ENCODE measurements around the gene PDK2. TPM values are rescaled to one million over a fixed set of nuclear protein-coding genes. Genes with fewer than 3 reads are reported as not detected.

Gene PDK2
- total RNA-seq, 1 donor from 2014 or later, result 12.6 TPM

DNA sequence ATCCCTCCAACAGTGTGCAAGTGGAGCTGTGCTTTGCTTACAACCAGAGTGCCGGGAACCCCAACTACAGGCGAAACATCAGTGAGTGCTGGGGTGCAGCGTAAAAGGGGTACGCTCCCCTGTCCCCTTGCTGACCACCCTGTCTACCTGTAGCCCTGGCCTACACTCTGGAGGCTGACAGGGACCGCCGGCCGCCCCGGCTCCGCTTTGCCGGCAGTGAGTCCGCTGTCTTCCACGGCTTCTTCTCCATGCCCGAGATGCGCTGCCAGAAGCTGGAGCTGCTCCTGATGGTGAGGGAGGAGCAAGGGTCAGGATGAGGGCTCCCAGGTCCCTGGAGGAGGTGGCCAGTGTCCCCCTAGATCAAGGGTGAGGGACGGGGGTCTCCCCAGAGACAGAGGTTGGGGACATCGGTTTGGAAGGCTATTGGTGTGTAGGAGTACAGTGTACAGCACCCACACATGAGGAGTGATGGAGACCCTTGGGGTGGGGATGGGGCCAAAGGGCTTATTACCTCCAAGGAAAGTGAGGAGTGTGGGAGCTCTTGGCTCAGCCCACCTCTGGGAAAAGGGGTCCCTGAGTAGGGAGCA, 19.6 kb upstream of the PDK2 start:
- no peaks in the 10 kb centered on the region for H3K36me3 ChIP-seq
- no peaks in the 10 kb centered on the region for H3K27me3 ChIP-seq
- no peak for DNase-seq (ENCODE audit: low spot score)
- no peaks in the 10 kb centered on the region for H4K20me1 ChIP-seq (ENCODE audit: low read depth)
- H3K27me3 Mint-ChIP-seq (ENCODE audit: insufficient read depth, low read depth), result peaks cover 8% of the 10 kb centered on the region
- no peak overlapping the region for H3K4me2 ChIP-seq
- H2AFZ ChIP-seq (replicated peaks), result no peak overlapping the region
- H3K4me1 Mint-ChIP-seq, result peaks cover 2% of the 10 kb centered on the region
- H3K79me2 ChIP-seq (ENCODE audit: low read depth), result no peaks in the 10 kb centered on the region
- H3F3A ChIP-seq (ENCODE audit: low read depth), result no peaks in the 10 kb centered on the region
- no peak overlapping the region for H3K4me3 ChIP-seq
- no peak overlapping the region for H3K4me3 Mint-ChIP-seq
- H3K9me3 Mint-ChIP-seq, result no peaks in the 10 kb centered on the region
- H3K9ac ChIP-seq, result no peak overlapping the region
- no peak overlapping the region for H3K27ac Mint-ChIP-seq
- no peaks in the 10 kb centered on the region for H3K36me3 Mint-ChIP-seq
- no peak overlapping the region for H3K27ac ChIP-seq
- no peaks in the 10 kb centered on the region for H3K4me1 ChIP-seq
- H3K9me3 ChIP-seq (ENCODE audit: low read depth), result no peaks in the 10 kb centered on the region
- TF ChIP-seq, protein P1, sequence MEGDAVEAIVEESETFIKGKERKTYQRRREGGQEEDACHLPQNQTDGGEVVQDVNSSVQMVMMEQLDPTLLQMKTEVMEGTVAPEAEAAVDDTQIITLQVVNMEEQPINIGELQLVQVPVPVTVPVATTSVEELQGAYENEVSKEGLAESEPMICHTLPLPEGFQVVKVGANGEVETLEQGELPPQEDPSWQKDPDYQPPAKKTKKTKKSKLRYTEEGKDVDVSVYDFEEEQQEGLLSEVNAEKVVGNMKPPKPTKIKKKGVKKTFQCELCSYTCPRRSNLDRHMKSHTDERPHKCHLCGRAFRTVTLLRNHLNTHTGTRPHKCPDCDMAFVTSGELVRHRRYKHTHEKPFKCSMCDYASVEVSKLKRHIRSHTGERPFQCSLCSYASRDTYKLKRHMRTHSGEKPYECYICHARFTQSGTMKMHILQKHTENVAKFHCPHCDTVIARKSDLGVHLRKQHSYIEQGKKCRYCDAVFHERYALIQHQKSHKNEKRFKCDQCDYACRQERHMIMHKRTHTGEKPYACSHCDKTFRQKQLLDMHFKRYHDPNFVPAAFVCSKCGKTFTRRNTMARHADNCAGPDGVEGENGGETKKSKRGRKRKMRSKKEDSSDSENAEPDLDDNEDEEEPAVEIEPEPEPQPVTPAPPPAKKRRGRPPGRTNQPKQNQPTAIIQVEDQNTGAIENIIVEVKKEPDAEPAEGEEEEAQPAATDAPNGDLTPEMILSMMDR (IDR thresholded peaks at IDR 0.05), result no peak
- TF ChIP-seq EZH2phosphoT487 (IDR thresholded peaks at IDR 0.05) (no peak), EZH2 (IDR thresholded peaks at IDR 0.05) (no peak)

DNA sequence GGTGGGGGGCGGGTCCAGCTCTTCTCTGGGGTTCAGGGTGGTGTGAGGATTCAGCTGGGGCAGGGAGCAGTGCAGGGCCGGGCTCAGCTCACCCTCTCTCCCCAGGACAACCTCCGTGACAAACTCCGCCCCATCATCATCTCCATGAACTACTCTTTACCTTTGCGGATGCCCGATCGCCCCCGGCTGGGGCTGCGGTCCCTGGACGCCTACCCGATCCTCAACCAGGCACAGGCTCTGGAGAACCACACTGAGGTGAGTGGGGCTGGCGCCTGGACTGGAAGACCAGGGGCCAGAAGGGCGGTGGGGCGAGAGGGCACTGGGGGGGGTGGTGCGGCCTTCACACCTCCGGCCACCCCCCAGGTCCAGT, 18.9 kb upstream of the PDK2 start:
- peak overlapping the region; percentile 10 for H3K4me2 ChIP-seq
- no peak overlapping the region for H3K27ac ChIP-seq
- H3K4me3 ChIP-seq, result no peak overlapping the region
- peaks cover 2% of the 10 kb centered on the region for H3K4me1 Mint-ChIP-seq
- H3K36me3 ChIP-seq, result no peaks in the 10 kb centered on the region
- H2AFZ ChIP-seq (replicated peaks), result no peak overlapping the region
- no peaks in the 10 kb centered on the region for H3F3A ChIP-seq (ENCODE audit: low read depth)
- no peaks in the 10 kb centered on the region for H4K20me1 ChIP-seq (ENCODE audit: low read depth)
- no peaks in the 10 kb centered on the region for H3K4me1 ChIP-seq
- peaks cover 10% of the 10 kb centered on the region for H3K27me3 Mint-ChIP-seq (ENCODE audit: insufficient read depth, low read depth)
- H3K27ac Mint-ChIP-seq, result no peak overlapping the region
- no peaks in the 10 kb centered on the region for H3K27me3 ChIP-seq
- no peaks in the 10 kb centered on the region for H3K9me3 Mint-ChIP-seq
- no peaks in the 10 kb centered on the region for H3K9me3 ChIP-seq (ENCODE audit: low read depth)
- no peaks in the 10 kb centered on the region for H3K36me3 Mint-ChIP-seq
- TF ChIP-seq, protein P1 (IDR thresholded peaks at IDR 0.05), result no peak
- no peak for TF ChIP-seq EZH2 (IDR thresholded peaks at IDR 0.05)
- no peak for TF ChIP-seq EZH2phosphoT487 (IDR thresholded peaks at IDR 0.05)
- no peaks in the 10 kb centered on the region for H3K79me2 ChIP-seq (ENCODE audit: low read depth)
- no peak for DNase-seq (ENCODE audit: low spot score)
- H3K4me3 Mint-ChIP-seq, result no peak overlapping the region
- H3K9ac ChIP-seq, result no peak overlapping the region

DNA sequence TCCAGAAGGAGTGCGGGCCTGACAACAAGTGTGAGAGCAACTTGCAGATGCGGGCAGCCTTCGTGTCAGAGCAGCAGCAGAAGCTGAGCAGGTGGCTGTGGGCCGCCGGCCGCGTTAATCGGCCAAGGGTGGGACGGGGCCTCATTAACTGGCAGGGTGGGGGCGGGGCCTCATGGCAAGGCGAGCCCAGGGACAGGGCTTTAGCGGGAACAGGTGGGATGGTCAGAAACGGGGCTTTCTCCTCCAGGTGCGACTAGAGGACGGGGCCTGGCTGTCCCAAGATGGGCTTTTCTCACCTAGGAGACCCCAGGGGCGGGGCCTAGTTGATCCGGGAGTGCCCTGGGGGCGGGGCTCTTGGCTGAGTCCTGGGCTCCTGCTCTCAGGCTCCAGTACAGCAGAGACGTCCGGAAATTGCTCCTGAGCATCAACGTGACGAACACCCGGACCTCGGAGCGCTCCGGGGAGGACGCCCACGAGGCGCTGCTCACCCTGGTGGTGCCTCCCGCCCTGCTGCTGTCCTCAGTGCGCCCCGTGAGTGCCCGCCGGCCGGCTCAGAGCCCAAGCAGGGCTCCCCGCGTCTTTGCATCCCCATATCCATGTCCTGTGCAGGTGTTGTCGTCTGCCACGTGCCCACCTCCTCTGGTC, 18.4 kb upstream of the PDK2 start:
- H3K9ac ChIP-seq, result no peak overlapping the region
- TF ChIP-seq EZH2phosphoT487 (IDR thresholded peaks at IDR 0.05), result no peak
- no peaks in the 10 kb centered on the region for H3K9me3 Mint-ChIP-seq
- H3F3A ChIP-seq (ENCODE audit: low read depth), result no peaks in the 10 kb centered on the region
- H2AFZ ChIP-seq (replicated peaks), result no peak overlapping the region
- no peaks in the 10 kb centered on the region for H3K9me3 ChIP-seq (ENCODE audit: low read depth)
- H3K4me3 ChIP-seq, result no peak overlapping the region
- H3K4me2 ChIP-seq, result peak overlapping the region; percentile 10
- H3K36me3 ChIP-seq, result no peaks in the 10 kb centered on the region
- H3K27ac ChIP-seq, result no peak overlapping the region
- H3K36me3 Mint-ChIP-seq, result no peaks in the 10 kb centered on the region
- H3K27ac Mint-ChIP-seq, result no peak overlapping the region
- H3K4me3 Mint-ChIP-seq, result no peak overlapping the region
- peak; percentile 58 for DNase-seq (ENCODE audit: low spot score)
- H3K79me2 ChIP-seq (ENCODE audit: low read depth), result no peaks in the 10 kb centered on the region
- no peaks in the 10 kb centered on the region for H3K27me3 ChIP-seq
- H4K20me1 ChIP-seq (ENCODE audit: low read depth), result no peaks in the 10 kb centered on the region
- H3K4me1 ChIP-seq, result no peaks in the 10 kb centered on the region
- H3K4me1 Mint-ChIP-seq, result peaks cover 2% of the 10 kb centered on the region
- H3K27me3 Mint-ChIP-seq (ENCODE audit: insufficient read depth, low read depth), result peaks cover 8% of the 10 kb centered on the region

DNA sequence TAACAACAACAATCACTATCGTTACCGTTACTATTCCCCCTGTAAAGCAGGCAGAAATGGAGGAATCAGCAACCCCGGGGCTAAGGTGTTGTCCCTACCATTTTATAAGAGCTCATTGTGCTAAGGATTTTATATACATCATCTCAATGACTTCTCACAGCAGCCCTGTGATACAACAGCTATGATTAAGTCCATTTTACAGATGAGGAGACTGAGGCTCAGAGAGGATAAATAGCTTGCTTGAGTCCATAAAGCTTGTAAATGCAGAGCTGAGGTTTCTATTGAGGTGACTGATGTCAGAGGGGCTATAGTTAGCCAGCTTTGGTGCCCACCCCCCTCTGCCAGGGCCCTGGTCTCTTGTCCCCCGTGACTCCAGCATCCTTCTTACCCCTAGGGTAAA, 16.7 kb upstream of the PDK2 start:
- Mint-ChIP-seq H3K4me3 (no peak overlapping the region), H3K36me3 (no peaks in the 10 kb centered on the region), H3K4me1 (peaks cover 2% of the 10 kb centered on the region), H3K9me3 (no peaks in the 10 kb centered on the region), H3K27me3 (ENCODE audit: insufficient read depth, low read depth) (peaks cover 5% of the 10 kb centered on the region), H3K27ac (no peak overlapping the region)
- no peaks in the 10 kb centered on the region for H3K4me1 ChIP-seq
- H3K36me3 ChIP-seq, result no peaks in the 10 kb centered on the region
- no peaks in the 10 kb centered on the region for H4K20me1 ChIP-seq (ENCODE audit: low read depth)
- H3F3A ChIP-seq (ENCODE audit: low read depth), result no peaks in the 10 kb centered on the region
- H2AFZ ChIP-seq (replicated peaks), result no peak overlapping the region
- H3K4me3 ChIP-seq, result no peak overlapping the region
- H3K4me2 ChIP-seq, result no peak overlapping the region
- no peaks in the 10 kb centered on the region for H3K9me3 ChIP-seq (ENCODE audit: low read depth)
- H3K9ac ChIP-seq, result no peak overlapping the region
- TF ChIP-seq EZH2phosphoT487 (IDR thresholded peaks at IDR 0.05), result no peak
- no peaks in the 10 kb centered on the region for H3K79me2 ChIP-seq (ENCODE audit: low read depth)
- H3K27me3 ChIP-seq, result no peaks in the 10 kb centered on the region
- no peak overlapping the region for H3K27ac ChIP-seq
- no peak for DNase-seq (ENCODE audit: low spot score)

Measured in neural progenitor cell (in vitro differentiated cells).